Middle frontal gyrus (tissue), 1 donor: Measurements from ENCODE around the gene GRAMD2B.
A peak's percentile ranks its signal among the peaks of the same experiment; 100 is the strongest.
"Not testable (repeated sequence)": the region's sequence is repeated elsewhere in the genome, so short reads cannot be mapped to it uniquely, and the experiment has no call there.

Experiments used
- DNase-seq: peaks from one replicate; pipeline ENCODE4 v3.0.0-alpha.2; 2015; ENCODE audit warnings: low spot score; ENCODE audit errors: extremely low spot score

The GRAMD2B gene, protein sequence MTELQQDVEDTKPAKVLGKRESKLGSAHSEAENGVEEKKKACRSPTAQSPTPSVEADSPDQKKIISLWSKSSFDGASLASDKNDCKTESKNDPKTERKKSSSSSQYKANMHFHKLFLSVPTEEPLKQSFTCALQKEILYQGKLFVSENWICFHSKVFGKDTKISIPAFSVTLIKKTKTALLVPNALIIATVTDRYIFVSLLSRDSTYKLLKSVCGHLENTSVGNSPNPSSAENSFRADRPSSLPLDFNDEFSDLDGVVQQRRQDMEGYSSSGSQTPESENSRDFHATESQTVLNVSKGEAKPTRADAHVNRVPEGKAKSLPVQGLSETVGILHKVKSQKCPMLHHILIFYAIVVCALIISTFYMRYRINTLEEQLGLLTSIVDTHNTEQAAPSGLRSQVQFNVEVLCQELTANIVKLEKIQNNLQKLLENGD

DNA sequence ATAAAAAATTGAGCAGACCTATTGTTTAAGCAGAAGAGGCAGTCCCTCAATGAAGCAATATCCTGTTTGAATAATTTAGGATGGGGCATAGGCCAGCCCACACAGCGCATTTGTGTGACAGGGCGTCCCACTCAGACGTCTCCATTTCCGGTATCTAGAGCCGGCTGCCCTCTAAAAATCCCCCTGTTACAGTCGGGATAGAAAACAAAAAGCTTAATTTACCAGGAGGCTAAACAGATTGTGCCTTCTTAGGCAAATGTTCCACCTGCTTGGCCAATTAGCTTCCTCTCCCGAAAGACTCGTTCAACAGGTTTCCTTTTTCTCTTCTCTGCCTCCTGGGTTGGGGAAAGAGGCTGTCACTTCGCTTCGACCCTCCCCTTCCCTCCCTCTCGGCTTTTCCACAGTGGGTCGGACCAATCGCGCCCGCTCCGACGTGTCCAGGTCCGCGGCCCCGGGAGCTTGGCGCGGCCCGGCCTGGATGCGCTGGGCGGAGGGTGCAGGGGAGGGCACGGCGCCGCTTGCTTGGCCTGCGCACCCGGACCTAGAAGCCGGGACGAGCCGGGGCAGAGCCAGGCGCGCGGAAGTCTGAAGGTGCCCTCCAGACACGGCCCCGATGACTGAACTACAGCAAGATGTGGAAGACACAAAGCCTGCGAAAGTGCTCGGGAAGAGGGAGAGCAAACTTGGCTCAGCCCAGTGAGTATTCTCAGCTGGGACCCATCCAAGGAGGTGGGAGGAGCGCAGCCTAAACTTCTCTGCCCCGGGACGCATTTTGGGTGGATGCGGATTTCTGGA lies at the start of gene GRAMD2B:
Gene GRAMD2B (plus strand): TSS at position 416 of the 795 bp plus-strand sequence. CDS start 198 bp downstream, at position 614.
- DNase-seq: no peak

DNA sequence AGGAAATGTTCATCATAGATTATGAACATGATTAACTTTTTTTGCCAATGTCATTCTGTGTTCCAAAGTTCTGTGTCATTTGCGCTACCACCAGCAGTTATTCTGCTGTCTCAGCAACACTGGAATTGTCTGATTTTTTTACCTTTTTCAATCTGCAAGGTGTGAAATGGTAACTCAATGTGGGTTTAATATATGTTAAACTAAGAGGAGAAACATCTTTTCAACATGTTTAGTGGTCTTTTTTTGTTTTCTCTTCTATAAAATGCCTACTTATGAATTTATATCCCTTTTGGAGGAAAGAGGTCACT lies 49.1 kb upstream of the GRAMD2B start:
- DNase-seq: no peak

DNA sequence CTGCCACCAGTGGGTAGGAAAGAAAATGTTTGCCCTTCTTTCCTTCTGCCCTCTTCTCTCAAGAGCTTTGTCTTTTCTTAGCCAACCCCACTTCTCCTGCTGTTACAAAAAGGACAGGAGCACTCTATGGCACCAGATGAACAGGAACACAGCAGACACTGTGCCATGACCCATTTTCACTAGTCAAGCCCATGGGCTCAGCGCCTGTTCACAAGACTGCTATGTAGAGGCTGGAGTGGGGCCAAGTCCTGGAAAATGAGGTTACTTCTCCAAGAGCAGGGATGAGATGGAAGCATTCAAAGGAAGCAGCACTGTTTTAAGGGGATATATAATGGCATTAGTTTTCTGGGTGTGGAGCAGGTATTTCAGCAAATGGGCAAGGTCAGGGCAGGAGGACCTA lies 46.8 kb upstream of the GRAMD2B start:
- peak; percentile 24 for DNase-seq

DNA sequence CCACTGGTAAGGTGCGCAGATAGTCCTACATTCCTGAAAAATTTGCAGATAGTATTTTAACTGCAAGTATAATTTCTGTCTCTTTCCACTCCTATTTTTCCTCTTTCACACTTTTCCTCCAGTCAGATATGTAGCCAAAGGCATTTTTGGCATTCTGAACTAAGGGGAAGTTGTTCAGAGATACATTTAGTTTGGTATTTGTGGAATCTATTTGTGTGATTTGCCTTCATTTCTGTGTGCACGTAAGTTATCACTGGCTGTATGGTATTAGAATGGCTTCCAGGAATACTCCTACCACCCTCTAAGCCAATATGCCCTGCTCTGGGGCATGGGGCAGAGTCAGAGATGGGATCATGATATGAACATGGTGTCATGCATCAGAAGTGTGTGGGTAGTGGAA lies 45.8 kb upstream of the GRAMD2B start:
- no peak for DNase-seq

DNA sequence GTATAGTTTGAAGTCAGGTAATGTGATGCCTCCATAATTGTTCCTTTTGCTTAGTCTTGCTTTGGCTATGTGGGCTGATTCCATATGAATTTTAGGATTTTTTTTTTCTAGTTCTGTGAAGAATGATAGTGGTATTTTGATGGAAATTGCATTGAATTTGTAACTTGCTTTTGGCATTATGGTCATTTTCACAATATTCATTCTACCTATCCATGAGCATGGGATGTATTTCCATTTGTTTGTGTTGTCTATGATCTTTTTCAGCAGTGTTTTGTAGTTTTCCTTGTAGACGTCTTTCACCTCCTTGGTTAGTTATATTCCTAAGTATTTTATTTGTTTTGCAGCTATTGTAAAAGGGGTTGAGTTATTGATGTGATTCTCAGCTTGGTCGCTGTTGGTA lies 42.9 kb upstream of the GRAMD2B start:
- not testable (repeated sequence) for DNase-seq

DNA sequence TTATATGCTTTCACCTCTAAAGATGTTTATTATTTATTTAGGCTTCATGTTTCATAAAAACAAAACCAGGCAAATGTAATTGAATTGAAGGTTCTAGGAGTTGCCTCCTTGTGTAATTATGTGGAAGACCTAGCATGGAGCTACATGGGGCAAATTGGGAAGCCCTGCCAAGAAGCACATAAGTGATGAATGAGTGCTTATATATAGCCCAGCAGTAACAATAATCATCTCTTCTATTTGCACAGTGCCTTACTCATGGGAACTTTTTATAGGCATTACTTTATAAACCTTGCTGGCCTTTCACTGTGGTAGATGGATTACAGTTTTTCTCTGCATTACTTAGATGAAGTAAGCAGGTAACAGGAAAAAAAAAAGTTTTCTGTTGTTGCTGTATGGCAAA lies 40.0 kb upstream of the GRAMD2B start:
- DNase-seq: no peak

DNA sequence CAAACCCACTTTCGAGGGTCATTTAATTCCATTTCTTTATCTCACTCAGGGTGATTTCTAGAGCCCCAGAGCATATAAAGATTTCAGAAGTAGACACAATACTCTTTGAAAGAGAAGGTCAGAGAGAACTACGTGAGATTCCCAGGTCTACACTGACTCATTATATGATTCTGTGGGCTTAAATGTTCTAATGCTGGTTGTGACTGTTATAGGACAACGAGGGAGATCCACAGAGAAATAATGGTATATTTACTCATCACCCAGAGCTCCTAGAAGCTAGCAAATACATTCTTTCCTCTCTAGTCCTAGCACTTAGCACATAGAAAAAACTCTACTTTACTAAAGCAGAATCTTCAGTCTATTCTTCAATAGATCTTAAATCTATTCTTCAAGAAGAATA lies 39.4 kb upstream of the GRAMD2B start:
- no peak for DNase-seq

DNA sequence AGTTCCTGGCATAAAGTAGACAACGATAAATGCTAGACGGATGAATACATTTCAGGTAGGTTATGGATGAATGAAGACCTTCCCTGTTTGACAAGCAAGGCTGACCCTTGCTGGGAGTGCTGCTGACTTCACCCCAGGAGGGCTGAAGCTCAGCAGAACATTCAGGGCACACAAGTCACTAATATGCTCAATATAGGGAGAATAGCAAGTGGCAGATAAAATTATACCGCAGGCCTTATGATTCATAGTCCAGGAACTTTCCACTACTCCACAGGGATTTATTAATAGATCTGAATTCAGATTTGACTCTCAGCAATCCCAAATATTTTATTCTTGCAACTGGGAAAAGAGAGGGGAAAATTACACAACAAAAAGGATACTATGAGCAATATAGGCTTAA lies 38.2 kb upstream of the GRAMD2B start:
- DNase-seq: no peak

DNA sequence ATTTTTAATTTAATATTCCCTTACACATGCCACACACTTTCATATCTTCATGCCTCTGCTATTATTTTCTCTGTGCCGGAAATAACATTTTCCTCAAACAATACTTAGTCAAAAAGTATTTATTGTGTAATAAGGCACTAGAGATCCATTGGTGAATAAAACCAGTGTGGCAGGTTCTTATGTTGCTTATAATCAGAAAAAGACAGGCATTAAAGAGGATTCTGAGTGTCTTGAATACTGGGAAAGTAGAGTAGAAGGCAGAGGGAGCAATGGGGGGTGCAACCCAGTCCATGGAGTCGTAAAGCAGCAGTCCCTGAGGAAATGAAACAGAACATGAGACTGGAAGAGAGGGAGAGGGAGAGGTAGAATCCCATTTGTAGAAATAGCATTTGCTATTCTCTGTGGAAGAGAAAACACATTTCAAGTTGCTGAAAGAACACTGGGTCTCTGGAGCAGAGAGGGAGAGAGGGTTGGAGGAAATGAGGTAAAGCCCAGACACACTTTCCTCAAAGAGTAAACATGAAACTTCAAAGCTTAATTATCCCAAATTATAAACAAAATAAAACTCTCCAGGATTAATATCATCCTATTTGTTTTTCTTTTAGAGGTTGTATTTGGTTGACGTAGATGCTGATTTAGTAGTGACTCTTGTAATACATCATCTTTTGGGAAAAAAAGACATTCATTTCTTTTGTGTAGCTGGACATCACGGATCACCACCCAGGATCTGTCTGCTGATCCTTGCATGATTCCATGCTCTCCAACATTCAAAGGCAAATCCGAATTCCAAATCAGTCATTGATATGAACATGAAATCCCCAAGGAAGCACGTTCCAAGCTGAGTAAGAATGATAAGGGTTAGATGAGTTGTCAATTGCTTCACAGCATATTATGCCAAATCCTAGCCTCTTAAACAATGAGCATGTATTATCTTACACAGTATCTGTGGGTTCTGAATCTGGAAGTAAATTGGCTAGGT lies 37.4 kb upstream of the GRAMD2B start:
- no peak for DNase-seq

DNA sequence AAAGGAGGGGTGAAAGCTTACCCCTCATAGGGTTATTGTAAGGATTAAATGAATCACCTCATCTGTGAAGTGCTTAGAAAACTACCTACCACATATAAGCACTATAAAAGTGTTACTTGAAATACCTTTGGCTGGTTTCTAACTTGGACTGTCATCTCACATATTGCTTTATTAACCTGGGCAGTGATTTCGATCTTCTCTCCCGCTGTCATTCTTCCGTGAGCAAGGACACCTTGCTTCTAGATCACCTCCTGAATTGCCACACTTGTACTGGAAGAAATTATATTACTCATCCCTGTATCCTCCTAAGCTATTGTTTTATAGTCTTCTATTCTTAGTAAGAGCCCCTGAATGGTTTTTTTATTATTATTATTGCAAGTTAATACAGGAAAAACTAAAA lies 34.0 kb upstream of the GRAMD2B start:
- no peak for DNase-seq

DNA sequence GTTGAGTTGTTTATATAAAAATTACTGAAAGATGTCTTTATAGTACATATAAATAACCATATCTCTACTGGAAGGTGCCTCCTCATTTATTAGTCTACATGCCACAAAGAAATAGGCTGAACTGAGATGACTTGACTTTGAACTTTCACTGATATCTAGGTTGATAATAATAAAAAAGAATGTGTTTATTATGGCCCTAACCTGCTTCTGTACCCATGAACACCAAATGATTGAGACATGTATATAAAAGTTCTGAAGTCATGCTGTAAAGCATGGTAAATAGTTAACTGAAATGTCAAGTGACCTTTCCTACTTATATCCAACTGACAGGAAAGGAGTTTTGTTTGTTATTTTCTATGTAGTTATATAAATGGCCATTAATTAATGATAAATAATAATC lies 33.2 kb upstream of the GRAMD2B start:
- DNase-seq: no peak

DNA sequence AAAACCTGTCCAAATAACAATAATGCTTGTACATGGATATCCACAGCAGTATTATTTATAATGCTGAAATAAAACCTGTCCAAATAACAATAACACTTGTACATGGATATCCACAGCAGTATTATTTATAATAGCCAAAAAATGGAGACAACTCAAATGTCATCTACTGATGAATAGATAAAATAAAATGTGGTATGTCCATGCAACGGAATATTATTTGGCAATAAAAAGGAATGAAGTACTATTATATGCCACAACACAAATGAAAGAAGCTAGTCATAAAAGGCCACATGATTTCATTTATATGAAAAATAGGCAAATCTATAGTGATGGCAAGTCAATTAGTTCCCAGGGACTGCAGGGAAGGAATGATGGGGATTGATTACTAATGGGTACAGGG lies 31.8 kb upstream of the GRAMD2B start:
- DNase-seq: no peak

DNA sequence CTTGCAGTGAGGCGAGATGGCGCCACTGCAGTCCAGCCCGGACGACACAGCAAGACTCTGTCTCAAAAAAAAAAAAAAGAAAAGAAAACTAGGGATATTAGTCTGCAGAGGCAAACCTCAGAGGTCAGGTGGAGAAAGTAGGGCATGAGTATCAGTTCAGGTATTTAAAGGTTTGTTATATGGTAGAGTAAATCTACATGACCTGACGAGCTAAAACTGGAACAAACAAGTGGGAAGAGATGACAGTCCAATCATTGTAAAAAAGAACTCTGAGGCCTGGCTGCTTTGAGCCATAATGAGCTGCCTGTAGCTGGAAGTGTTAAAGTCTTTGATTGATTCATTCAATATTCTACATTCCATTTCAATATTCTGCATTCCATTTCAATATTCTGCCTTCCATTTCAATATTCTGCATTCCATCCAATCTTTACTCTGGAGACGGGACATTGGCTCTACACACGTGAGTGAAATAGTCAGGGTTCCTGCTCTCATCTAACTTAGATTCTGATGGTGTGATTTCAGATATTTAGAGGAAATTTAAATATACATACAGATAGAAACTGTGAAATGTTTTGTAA lies 28.9 kb upstream of the GRAMD2B start:
- DNase-seq: no peak

DNA sequence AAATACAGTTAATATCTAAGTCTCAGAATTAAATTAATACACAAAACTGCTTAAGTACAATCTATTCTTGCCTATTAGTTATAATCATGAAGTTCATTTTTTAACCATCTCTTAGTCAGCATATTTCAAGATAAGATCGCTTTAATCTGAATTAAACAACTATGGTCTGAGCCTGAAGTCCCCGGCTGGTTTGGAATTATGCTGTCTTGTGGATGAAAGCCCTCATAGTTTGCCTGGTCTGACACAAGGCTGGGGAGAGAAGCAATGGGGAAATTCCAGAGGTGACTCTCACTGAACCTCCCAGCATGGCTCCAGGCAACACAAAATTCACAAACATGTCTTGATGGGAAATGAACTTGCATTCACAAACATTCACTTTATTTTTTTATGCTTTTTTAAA lies 28.0 kb upstream of the GRAMD2B start:
- DNase-seq: no peak

DNA sequence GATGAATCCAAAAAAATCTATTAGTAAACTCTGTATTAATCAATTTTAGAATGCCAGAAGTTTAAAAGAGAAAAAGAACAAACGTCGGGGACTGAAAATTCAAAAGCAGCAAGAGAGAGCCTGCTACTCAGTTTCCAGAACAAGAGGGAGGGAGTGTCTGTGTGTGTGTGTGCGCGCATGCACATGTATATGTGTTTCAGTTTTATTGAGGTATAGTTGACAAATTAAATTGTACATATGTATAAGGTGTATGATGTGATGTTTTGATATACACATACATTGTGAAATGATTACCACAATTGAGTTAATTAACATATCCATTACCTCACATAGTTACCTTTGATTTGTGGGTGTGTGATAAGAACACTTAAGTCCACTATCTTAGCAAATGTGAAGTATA lies 27.6 kb upstream of the GRAMD2B start:
- DNase-seq: no peak

DNA sequence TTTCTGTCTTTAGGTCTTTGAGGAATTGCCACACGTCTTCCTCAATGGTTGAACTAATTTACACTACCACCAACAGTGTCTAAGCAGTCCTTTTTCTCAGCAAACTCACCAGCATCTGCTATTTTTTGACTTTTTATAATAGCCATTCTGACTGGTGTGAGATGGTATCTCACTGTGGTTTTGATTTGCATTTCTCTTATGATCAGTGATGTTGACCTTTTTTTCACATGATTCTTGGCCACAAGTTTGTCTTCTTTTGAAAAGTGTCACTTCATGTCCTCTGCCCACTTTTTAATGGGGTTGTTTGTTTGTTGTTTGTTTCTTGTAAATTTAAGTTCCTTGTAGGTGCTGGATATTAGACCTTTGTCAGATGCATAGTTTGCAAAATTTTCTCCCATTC lies 26.5 kb upstream of the GRAMD2B start:
- DNase-seq: not testable (repeated sequence)

DNA sequence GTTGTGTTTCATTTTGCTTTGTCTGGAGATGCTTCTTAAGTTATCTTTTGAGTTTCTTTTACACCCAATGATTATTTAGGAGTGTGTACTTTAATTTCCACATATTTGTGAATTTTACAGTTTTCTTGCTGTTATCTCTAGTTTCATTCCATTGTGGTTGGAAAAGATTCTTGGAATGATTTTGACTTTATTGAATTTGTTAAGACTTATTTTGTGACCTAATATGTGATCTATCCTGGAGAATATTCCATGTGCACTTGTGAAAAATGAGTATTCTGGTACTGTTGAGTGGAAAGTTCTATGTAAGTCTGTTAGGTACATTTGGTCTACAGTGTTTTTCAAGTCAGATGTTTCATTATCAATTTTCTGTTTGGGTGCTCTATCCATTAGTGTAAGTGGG lies 24.4 kb upstream of the GRAMD2B start:
- no peak for DNase-seq

DNA sequence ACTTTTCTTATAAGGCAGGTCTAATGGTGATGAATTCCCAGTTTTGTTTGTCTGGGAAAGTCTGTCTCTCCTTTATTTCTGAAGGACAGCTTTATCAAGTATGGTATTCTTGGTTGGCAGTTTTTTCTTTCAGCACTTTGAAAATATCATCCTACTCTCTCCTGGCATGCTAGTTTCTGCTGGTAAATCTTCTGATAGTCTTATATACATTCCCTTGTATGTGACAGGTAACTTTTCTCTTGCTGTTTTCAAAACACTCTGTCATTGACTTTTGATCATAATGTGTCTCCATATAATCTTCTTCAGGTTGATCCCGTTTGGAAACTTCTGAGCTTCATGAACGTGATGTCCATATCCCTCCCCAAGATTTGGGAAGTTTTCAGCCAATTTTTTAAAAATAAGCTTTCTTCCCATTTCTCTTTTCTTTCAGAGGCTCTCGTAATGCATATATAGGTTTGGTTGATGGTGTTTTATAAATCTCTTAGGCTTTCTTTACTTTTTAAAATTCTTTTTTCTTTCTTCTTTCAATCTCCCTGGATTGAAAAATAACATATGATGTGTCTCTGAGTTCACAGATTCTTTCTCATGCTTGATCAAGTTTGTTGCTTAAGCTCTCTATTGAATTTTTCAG lies 22.5 kb upstream of the GRAMD2B start:
- no peak for DNase-seq

DNA sequence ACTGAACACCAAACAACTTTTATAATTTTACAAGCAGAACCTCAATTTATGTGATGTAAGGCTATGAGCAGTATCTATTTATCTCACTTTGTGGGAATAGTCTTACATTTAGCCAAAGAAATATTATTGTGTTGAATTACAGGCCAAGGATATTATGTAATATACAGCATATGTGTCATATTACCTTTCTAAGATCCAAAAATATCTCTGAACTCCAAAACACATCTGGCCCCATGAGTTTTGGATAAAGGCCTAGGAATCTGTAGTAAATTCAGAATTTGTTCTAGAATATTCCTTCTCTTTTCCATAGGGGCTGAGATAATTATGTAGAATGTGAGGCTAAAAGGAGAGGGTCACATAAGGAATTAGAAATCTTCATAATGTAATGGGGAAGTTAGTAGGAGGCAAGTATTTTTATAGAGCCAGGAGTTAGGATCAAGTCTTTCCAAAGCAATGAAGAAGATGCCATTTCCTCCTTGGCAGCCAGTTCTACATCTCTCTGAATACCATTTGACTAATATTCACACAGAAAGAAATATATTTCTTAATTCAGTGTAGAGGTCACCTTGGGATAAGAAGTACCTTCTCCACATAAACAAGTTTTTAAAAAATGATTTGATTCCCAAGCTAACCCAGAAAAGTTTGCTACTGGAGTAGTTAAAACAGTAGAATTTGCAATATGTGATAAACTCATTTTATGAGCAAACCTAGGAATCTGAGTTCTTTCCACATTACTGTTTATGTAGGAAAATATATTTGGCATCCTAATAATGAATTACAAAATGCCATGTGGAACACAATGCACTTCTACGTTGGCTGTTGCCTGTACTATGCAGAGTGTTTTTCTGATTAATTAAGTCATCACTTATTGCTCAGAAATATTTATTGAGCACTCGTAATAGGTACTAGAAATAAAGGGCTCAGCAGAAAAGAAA lies 20.3 kb upstream of the GRAMD2B start:
- no peak for DNase-seq

DNA sequence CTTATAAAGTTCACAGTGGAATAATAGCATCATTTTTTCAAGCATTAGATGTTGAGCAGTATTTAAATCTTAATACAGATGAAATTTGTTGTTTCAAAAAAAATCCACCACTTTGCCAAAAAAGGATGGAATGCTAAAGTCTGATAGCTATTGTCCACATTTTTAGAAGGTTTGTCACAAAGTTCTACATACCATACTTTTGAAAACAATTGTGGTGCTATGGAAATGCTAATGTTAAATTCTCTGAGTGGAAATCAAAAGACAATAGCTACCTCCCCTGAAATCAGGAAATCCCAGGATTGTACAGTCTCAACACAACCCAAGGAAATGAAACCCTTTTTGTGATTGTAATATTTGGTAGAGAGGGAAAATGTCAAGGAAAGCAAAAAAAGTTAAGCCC lies 19.3 kb upstream of the GRAMD2B start:
- DNase-seq: no peak
